ENCODE measurements around the gene SCNN1A. TPM values are rescaled to one million over a fixed set of nuclear protein-coding genes. Genes with fewer than 3 reads are reported as not detected.

Gene SCNN1A
- total RNA-seq, 4 donors from 2014 or later, result 74.6 to 139 (median 119) TPM

DNA sequence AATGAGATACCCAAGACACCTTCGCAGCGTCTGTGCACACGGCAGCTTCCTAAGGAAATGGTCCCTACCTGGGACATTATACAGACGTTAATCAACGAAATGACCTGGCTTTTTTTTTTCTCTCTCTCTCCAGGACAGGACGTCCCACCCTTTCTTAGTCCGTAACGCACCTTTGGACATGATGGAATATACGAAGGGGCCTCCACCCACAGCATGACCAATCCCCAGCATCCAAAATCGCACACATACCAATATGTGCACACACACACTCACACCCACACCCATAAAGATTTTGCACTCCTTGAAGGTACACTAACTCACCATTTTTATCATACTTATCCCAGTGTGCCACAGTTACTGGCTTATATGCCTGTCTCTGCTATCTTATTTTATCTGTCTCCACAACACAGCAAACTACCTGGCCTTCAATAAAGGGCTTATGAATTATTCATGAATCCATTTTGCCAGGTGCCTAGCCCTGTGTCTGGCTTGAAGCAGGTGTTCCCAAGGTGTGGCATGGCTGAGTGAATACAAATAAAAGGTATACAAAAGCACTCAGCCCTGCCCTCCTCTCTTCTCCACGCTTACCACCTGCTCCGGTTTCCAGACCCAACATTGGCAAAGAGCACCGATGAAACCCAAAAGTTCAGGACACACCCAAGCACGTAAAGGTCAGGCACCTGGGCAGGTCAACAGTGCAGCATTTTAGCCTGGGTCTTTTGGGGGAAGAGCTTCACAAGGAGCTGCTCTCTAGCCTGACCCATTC lies 2.2 kb downstream of the SCNN1A start:
- 44 to 60% methylated on average over 14 of the region's 14 CpGs for WGBS, 2 donors
- no peak for DNase-seq (ENCODE audit: low spot score in 2 of 2)

GRCh38 chr12:6372403-6373003 lies 2.9 kb downstream of the SCNN1A start:
- TF ChIP-seq POLR2A (IDR thresholded peaks at IDR 0.05), result no peak
- TF ChIP-seq, protein P1, sequence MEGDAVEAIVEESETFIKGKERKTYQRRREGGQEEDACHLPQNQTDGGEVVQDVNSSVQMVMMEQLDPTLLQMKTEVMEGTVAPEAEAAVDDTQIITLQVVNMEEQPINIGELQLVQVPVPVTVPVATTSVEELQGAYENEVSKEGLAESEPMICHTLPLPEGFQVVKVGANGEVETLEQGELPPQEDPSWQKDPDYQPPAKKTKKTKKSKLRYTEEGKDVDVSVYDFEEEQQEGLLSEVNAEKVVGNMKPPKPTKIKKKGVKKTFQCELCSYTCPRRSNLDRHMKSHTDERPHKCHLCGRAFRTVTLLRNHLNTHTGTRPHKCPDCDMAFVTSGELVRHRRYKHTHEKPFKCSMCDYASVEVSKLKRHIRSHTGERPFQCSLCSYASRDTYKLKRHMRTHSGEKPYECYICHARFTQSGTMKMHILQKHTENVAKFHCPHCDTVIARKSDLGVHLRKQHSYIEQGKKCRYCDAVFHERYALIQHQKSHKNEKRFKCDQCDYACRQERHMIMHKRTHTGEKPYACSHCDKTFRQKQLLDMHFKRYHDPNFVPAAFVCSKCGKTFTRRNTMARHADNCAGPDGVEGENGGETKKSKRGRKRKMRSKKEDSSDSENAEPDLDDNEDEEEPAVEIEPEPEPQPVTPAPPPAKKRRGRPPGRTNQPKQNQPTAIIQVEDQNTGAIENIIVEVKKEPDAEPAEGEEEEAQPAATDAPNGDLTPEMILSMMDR (IDR thresholded peaks at IDR 0.05), result no peak
- intact Hi-C loops (cut with DNase I; ENCODE audit: low total_unique reads), result no loop called here
- 11 to 12% methylated on average over 8 of the region's 8 CpGs for WGBS, 2 donors
- no peak overlapping the region for H3K4me3 ChIP-seq (ENCODE audit: low read depth, poor library complexity, severe bottlenecking)
- peak; percentile 58 to 91 for DNase-seq (ENCODE audit: low spot score in 2 of 2)

More for the DNA sequence above, 2.2 kb downstream of the SCNN1A start:
- no peak overlapping the region for H3K4me3 ChIP-seq (ENCODE audit: low read depth, poor library complexity, severe bottlenecking)
- no peak for TF ChIP-seq POLR2A (IDR thresholded peaks at IDR 0.05)
- TF ChIP-seq, protein P1 (IDR thresholded peaks at IDR 0.05), result no peak
- intact Hi-C loops (cut with DNase I; ENCODE audit: low total_unique reads), result no loop called here

- DNase-seq (ENCODE audit: low spot score in 2 of 2), result no peak
- intact Hi-C loops (cut with DNase I; ENCODE audit: low total_unique reads), result no loop called here
- WGBS, 2 donors, result 50 to 53% methylated on average over 14 to 15 of the region's 15 CpGs
- TF ChIP-seq, protein P1 (IDR thresholded peaks at IDR 0.05), result no peak
- TF ChIP-seq POLR2A (IDR thresholded peaks at IDR 0.05), result no peak
- H3K4me3 ChIP-seq (ENCODE audit: low read depth, poor library complexity, severe bottlenecking), result no peak overlapping the region
These were observed 4.2 kb downstream of the SCNN1A start for GRCh38 chr12:6370994-6371754.

GRCh38 chr12:6370576-6370935 lies 4.8 kb downstream of the SCNN1A start:
- intact Hi-C loops (cut with DNase I; ENCODE audit: low total_unique reads), result no loop called here
- 95 to 98% methylated on average over 4 of the region's 4 CpGs for WGBS, 2 donors
- DNase-seq (ENCODE audit: low spot score in 2 of 2), result no peak
- no peak overlapping the region for H3K4me3 ChIP-seq (ENCODE audit: low read depth, poor library complexity, severe bottlenecking)
- TF ChIP-seq POLR2A (IDR thresholded peaks at IDR 0.05), result no peak
- TF ChIP-seq, protein P1 (IDR thresholded peaks at IDR 0.05), result no peak

GRCh38 chr12:6369916-6370575 lies 5.3 kb downstream of the SCNN1A start:
- WGBS, 2 donors, result 87 to 88% methylated on average over 9 of the region's 9 CpGs

More at GRCh38 chr12:6369916-6370575, 5.3 kb downstream of the SCNN1A start:
- TF ChIP-seq, protein P1 (IDR thresholded peaks at IDR 0.05), result no peak
- TF ChIP-seq POLR2A (IDR thresholded peaks at IDR 0.05), result no peak
- intact Hi-C loops (cut with DNase I; ENCODE audit: low total_unique reads), result no loop called here
- DNase-seq (ENCODE audit: low spot score in 2 of 2), result no peak
- H3K4me3 ChIP-seq (ENCODE audit: low read depth, poor library complexity, severe bottlenecking), result no peak overlapping the region
